ENCODE data around the gene FAM185A.

DNA sequence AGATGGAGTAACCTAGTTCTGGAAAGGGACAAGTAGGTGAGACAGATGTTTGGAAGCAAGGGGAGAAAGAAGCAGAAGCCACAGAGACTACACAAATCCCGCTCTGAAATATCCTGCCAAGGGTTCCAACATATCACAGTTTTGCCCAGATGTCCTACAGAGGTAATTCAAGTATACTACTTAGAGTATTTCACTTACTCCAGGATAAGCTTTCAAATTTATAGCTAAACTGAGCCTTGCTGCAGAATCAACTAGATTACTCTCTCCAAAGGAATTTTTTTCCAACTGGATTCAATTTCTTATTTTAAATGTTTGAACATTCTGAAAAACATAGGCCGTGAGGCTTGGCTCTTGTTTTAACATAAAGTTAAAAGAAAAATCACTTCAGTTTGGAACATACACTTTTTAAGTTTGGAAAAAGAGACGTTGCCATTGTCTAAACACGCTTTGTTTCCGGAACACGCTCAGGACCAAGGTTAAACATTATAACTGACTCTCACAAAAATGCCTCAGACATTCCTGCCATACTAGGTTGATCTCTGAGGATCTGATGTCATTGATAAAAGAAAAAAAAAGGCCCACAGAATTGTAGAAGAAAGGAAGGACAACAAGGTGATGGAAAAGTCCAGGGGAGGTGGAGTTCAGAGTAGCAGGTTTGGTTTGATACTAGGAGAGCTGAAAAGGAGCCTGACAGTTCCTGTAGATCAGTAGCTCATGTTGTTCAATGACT is 74.8 kb downstream of the FAM185A start:
- TF ChIP-seq CTCF (IDR thresholded peaks at IDR 0.05) (no peak), POLR2A (IDR thresholded peaks at IDR 0.05) (no peak)
